ENCODE data around the gene LACTBL1.

DNA sequence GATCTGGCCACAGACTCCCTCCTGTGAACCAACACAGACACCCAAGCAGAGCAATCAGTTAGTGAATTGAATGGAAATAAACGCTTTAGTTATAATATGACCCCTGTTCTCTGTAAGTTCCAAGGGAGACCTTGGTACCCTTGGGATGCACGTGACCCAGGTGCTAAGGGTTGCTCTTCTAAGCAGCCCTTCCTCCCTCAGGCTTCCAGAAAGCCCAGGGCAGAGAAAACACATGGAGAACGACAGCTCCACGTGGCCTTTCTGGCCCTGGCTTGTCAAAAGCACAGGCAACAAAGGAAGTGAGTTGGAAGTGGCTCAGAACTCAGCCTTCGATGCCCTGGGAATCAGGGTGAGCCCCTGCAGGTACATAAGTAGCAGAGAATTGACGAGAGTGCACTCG is 57.4 kb downstream of the LACTBL1 start:
- TF ChIP-seq, protein P1, sequence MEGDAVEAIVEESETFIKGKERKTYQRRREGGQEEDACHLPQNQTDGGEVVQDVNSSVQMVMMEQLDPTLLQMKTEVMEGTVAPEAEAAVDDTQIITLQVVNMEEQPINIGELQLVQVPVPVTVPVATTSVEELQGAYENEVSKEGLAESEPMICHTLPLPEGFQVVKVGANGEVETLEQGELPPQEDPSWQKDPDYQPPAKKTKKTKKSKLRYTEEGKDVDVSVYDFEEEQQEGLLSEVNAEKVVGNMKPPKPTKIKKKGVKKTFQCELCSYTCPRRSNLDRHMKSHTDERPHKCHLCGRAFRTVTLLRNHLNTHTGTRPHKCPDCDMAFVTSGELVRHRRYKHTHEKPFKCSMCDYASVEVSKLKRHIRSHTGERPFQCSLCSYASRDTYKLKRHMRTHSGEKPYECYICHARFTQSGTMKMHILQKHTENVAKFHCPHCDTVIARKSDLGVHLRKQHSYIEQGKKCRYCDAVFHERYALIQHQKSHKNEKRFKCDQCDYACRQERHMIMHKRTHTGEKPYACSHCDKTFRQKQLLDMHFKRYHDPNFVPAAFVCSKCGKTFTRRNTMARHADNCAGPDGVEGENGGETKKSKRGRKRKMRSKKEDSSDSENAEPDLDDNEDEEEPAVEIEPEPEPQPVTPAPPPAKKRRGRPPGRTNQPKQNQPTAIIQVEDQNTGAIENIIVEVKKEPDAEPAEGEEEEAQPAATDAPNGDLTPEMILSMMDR (IDR thresholded peaks at IDR 0.05): no peak
- no peak for TF ChIP-seq ZFX (IDR thresholded peaks at IDR 0.05; ENCODE audit: borderline replicate concordance)

Data from 22Rv1 (cell line).